AG09309 (cell line): Measurements from ENCODE around the gene ZBTB45.
A peak's percentile ranks its signal among the peaks of the same experiment; 100 is the strongest.

Experiments
- DNase-seq: peaks from one replicate; pipeline ENCODE4 v3.0.0-alpha.2; 2010; ENCODE audit warnings: low read depth
- H3K4me3 ChIP-seq: 2 replicates; pipeline ENCODE4 v1.5.1; 2011; ENCODE audit warnings: mild to moderate bottlenecking, low read depth, low read length, moderate library complexity; ENCODE audit not compliant: control insufficient read depth
- CTCF ChIP-seq: IDR thresholded peaks from 2 replicates; pipeline ENCODE4 v1.5.1; 2011; ENCODE audit warnings: mild to moderate bottlenecking, low read depth, low read length, inconsistent platforms; ENCODE audit not compliant: insufficient read depth, control insufficient read depth; ENCODE audit errors: missing control alignments

ZBTB45 gene

GRCh38 chr19:58562122-58563033 lies 42.8 kb upstream of the ZBTB45 start:
- TF ChIP-seq CTCF, result no peak
- H3K4me3 ChIP-seq, result peak overlapping the region; percentile 28
- no peak for DNase-seq

- no peak for TF ChIP-seq CTCF
- no peak for DNase-seq
- no peak overlapping the region for H3K4me3 ChIP-seq
Measured at GRCh38 chr19:58561373-58562121, 41.9 kb upstream of the ZBTB45 start.

GRCh38 chr19:58560921-58561320 lies 41.3 kb upstream of the ZBTB45 start:
- no peak overlapping the region for H3K4me3 ChIP-seq

GRCh38 chr19:58560007-58560887 lies 40.6 kb upstream of the ZBTB45 start:
- TF ChIP-seq CTCF, result no peak
- H3K4me3 ChIP-seq, result peak overlapping the region; percentile 93
- no peak for DNase-seq

More at GRCh38 chr19:58560921-58561320, 41.3 kb upstream of the ZBTB45 start:
- no peak for TF ChIP-seq CTCF
- DNase-seq, result no peak

GRCh38 chr19:58559275-58560006 lies 39.8 kb upstream of the ZBTB45 start:
- TF ChIP-seq CTCF, result no peak
- H3K4me3 ChIP-seq, result peak overlapping the region; percentile 93
- DNase-seq, result peak; percentile 74
